Measurements from ENCODE around the gene CD27.

CD27 gene

DNA sequence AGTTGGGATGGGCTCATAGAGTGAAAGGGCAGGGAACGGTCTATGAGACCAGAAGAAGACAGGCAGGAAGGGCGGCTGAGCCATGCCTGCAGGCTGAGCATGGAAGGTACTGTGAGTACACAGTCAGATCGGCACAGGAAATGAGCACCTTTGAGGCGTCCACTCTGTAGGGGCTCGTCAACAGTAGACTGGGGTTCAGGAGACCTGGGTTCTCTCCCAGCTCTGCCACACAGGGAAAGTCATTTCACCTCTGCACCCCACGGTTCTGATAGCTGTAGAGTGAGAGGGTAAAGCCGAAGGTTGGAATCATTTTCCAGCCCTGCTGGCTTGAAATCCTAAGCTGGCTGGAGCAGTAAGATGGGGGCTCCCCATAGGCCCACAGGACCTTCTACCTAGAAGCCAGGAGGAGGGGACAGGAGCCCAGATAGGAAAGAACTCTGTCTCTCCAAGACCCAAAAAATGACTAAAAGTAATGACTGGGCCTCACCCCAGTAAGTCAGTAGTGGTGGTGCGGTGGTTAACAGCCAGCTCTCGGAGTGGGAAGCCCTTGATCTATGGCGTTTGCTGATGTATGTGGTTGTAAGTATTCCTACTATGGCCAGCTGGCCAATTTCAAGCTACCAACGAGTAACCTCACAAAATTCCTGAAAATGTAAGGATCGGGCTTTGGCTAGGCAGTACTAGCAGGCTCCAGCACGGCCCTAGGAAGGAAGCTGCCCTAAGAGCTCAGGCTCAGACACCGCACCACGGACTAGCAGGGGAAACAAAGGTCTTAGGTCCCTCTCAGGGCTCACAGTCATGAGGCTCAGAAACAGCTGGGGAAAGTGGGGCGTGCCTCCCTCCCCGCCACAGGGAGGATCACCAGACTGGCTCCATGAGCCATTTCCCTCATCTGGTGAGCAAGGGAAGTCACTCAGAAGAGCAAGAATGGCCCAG lies 10.3 kb upstream of the CD27 start:
- DNase-seq = no peak

DNA sequence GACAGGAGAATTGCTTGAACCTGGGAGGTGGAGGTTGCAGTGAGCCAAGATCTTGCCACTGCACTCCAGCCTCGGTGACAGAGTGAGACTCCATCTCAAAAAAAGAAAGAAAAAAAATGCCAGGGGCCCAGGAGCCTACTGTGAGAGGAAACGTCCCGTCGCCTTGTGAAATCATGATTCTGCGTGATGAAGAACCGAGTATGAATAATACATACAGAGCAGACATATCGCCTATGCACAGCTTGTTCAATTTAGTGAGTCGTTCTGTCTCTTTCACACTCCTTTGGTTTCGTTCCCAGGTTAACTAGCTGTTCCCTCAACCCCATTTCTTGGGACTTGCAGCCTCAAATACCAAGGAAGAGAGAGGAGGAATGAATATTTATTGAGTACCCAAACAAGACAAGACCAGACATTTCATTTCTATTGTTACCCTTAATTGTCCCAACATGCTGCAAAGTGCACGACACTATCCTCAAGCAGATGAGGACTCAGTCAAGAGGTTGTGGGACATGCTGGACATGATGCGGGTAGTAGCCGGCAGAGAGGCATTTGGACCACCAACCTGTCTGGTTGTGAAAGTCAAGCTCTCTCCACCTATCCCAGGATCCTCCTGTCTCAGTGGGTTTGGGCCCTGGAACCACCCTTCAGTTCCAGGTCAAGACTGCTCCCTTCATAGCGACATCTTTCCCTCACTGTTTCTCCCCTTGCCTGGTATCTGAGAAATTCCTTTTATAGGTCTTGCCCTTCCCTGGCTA lies 8.6 kb upstream of the CD27 start:
- DNase-seq = no peak

DNA sequence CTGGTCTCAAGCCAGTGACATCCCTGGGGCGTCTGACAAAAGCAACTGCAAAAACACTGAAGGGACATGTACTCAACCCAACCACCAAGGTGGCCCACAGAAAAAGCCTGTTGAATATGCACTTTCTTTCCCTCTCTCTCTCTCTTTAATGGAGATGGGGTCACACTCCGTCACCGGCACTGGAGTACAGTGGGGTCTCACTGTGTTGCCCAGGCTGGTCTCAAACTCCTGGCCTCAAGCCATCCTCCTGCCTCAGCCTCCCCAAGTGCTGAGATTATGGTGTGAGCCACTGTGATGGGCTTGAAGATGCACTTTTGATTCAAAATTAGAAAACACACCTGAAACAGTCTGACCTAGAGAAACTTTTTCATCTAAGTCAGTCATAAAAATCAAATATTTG lies 7.2 kb upstream of the CD27 start:
- no peak for DNase-seq

DNA sequence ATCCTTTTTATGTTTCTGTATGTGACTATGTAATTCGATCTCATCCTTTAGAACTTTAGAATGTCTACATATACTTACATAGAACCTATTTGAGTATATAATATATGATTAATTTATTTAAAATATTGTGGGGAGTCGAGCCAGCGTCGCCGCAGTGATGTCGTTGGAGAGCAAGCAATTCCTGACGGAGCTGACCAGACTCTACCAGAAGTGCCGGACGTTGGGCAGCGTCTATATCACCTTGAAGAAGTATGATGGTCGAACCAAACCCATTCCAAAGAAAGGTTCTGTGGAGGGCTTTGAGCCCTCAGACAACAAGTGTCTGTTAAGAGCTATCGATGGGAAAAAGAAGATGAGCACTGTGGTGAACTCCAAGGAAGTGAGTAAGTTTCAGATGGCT lies 6.4 kb upstream of the CD27 start:
- DNase-seq = no peak

DNA sequence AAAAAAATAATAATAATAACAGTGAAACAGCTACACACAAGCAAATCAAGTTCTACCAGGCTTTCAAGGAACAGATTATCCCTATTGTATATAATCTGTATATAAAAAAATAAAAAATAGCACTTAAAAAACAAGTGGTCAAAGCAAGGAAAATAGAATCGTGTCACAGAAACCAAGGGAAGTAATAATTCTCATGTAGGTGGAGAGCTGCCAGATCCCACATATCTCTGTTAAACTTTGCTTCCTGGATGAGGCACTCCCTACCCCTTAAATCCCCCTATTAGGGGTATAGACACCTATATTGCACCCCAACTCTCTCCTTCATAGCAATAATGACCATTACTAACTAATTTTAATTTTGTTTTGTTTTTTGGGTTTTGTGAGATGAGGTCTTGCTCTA lies 4.4 kb upstream of the CD27 start:
- DNase-seq = no peak

DNA sequence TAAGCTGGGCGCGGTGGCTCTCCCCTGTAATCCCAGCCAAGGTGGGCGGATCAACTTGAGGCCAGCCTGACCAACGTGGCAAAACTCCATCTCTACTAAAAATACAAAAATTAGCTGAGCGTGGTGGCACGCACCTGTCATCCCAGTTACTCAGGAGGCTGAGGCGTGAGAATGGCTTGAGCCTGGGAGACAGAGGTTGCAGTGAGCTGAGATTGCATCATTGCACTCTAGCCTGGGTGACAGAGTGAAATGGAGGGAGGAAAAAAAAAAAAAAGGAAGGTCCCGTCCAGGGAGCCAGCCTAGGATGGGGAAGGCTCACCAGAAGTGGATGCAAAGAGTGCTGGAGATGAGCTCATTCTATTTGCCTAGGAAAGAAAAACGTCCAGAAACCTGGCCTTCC lies 1.9 kb upstream of the CD27 start:
- DNase-seq = no peak

DNA sequence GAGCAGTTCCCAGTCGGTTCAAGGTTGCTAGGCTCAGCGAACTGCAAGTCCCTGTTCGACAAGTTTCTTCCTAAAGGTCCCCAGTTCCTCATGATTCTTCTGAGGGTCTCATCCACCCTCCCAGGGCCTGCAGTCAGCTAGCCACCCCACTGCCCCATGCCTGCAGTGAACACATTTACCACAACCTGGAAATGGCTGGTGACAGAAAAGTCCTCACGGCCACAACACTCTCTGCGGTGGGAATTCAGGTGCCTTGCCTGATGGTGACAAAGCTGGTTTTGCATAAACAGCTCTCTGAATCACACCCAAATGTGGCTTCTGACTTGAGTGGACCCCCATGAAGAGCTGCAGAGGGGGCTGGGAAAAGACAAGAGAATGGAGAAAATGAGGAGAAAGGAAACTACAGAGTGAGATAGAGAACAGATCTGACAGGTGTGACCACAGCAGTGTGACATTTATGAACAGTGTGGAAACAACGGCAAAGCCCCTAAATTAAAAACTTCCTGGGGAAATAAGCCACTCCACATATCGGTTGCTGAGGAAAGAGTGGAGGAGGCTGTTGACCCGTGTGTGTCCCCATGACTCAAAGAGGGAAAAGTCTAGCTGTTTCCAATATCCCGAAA lies 1.3 kb upstream of the CD27 start:
- DNase-seq = no peak

DNA sequence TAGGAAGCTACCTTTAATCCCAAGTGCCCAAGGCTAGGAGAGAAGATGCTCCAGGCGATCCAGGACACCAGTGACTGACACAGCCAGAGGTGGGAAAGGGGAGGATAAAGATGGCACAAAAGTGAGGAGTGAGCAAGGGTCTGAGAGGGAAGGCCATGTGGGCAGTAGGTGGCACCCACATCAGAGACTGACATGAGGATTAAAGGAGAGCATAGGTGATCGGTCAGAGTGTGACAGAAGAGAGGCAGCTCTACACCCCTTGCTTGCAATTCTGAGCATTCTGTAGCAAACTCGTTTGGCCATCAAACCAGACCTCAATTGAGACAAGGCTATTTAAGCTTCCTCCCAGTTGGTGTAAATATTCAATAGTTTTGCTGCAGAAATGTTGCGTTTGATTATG lies 724 bp upstream of the CD27 start:
- no peak for DNase-seq

DNA sequence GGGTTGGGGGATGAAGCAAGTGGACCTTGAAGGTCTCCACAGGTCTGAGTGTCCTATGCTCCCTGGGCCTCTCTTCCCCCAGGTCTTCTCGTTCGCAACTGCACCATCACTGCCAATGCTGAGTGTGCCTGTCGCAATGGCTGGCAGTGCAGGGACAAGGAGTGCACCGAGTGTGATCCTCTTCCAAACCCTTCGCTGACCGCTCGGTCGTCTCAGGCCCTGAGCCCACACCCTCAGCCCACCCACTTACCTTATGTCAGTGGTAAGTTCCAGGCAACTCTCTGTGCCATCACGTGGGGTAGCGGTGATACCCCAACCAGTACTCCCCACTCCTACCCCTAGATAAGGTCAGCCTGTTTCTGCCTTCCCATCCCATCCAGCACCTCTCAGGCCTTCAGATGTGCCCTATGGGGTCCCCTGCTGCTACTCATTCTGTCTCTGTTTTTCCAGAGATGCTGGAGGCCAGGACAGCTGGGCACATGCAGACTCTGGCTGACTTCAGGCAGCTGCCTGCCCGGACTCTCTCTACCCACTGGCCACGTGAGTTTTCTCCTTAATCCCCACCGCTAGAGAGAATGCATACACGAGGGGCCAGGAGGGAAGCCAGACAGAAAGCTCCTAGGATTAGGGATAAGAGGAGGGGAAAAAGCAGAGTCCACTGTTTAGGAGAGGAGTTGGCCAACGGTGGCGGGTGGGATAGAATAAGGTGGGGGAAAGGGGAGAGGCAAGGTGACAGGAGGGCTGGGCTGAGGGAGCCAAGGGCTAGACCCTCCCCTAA lies 5.5 kb downstream of the CD27 start:
- DNase-seq = peak; percentile 33

DNA sequence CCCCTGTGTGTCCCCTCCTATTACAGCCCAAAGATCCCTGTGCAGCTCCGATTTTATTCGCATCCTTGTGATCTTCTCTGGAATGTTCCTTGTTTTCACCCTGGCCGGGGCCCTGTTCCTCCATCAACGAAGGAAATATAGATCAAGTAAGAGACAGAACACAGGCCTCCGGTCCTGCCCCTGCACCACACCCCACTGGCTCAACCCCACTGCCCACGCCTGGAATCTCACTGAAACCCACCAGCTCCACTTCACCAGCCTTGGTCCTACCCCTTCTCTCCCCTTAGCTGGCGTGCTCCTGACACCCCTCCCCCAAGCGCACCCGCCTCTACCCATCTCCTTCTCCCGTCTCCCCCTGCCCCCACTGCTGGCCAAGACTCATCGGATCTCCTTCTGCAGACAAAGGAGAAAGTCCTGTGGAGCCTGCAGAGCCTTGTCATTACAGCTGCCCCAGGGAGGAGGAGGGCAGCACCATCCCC lies 6.2 kb downstream of the CD27 start:
- no peak for DNase-seq

DNA sequence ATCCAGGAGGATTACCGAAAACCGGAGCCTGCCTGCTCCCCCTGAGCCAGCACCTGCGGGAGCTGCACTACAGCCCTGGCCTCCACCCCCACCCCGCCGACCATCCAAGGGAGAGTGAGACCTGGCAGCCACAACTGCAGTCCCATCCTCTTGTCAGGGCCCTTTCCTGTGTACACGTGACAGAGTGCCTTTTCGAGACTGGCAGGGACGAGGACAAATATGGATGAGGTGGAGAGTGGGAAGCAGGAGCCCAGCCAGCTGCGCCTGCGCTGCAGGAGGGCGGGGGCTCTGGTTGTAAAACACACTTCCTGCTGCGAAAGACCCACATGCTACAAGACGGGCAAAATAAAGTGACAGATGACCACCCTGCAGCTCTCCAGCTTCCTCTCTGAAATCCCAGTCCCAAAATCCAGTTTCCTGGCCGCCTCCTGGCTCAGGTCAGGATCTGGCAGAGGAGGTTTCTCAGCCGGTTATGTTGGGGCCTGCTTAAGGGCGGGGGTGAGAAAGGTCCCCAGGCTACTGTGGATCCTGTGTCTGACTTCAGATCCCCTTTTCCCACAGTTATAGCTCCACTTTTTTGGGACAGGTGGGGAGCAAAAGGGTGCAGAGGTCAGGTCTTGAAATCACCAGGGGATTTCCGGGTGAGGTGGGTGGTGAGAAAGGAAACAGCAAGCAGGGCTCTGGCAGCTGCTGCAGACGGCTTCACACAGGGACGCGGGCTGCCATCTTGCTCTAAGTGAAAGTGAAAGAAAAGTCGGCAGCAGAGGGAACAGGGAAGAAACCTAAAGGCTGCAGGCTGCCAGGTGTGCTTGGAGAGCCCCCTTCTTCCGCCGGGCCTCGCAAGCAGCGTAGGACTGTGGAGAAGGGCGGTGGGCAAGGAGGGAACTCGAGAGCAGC lies 6.8 kb downstream of the CD27 start, which contains the start of gene TAPBPL:
TSS of gene TAPBPL (plus strand) at position 695 of the 897 bp plus-strand sequence. CDS start 207 bp downstream, outside the sequence.
- peak; percentile 90 for DNase-seq

DNA sequence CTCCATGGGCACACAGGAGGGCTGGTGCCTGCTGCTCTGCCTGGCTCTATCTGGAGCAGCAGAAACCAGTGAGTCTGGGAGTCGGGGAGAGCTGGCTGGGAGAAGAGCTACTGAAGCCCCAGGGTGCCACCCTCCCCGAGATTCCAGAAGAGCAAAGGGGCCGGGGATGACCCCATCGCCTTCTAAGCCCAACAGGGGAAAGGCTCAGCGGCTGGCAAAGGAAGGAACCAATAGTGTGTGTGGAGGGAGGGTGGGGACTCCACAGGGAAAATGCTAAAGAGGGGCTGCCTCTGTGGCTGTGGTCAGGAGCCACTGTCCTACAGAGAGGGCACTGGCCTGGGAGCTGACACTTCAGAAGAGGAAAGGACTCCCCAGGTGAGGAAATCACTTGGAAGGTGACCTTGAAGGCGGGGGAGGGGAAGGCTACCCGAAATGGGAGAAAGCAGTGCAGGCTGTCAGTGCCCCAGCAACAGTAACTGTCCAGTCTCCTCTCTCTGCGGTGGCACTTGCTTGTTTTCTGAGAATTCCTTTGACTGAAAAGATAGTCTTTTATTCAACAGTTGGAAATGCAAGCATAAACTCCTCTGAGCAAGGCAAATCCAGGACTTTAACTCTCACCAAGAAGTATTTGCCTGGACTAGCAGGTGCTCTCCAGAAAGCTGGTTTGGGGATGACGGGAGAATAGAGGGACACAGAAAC lies 7.6 kb downstream of the CD27 start:
- DNase-seq = peak; percentile 74

DNA sequence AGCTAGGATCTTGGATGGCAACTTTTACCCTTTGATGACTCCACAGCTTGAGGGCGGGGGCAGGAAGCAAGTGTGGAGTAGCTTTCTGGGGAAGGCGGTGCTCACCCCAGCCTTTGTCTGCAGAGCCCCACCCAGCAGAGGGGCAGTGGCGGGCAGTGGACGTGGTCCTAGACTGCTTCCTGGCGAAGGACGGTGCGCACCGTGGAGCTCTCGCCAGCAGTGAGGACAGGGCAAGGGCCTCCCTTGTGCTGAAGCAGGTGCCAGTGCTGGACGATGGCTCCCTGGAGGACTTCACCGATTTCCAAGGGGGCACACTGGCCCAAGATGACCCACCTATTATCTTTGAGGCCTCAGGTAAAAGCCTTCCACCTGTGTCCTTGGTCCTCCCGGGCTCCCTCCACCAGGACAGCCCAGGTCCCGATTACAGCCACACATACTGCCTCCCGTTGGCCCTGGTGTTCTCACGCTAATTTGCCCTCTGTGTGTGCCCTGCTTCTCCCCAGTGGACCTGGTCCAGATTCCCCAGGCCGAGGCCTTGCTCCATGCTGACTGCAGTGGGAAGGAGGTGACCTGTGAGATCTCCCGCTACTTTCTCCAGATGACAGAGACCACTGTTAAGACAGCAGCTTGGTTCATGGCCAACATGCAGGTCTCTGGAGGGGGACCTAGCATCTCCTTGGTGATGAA lies 8.3 kb downstream of the CD27 start:
- no peak for DNase-seq

DNA sequence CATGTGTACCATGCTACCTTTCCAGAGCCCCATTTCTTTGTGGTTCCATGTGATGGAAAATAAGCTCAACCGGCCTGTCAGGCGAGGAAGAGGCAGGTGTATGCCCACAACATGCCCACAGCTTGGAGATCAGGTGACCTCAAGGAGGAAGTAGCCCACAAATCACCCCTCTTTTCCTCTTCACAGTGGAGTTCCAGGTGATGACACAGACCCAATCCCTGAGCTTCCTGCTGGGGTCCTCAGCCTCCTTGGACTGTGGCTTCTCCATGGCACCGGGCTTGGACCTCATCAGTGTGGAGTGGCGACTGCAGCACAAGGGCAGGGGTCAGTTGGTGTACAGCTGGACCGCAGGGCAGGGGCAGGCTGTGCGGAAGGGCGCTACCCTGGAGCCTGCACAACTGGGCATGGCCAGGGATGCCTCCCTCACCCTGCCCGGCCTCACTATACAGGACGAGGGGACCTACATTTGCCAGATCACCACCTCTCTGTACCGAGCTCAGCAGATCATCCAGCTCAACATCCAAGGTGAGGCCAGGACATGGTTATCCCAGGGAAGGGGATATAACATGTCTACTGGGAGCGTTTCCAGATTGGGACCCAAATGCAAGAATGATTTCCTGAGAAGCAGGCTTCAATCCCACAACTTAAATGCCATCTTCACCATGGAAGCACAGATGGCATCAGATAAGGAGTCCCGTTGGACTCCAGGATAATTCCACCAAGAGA lies 12.6 kb downstream of the CD27 start:
- no peak for DNase-seq

DNA sequence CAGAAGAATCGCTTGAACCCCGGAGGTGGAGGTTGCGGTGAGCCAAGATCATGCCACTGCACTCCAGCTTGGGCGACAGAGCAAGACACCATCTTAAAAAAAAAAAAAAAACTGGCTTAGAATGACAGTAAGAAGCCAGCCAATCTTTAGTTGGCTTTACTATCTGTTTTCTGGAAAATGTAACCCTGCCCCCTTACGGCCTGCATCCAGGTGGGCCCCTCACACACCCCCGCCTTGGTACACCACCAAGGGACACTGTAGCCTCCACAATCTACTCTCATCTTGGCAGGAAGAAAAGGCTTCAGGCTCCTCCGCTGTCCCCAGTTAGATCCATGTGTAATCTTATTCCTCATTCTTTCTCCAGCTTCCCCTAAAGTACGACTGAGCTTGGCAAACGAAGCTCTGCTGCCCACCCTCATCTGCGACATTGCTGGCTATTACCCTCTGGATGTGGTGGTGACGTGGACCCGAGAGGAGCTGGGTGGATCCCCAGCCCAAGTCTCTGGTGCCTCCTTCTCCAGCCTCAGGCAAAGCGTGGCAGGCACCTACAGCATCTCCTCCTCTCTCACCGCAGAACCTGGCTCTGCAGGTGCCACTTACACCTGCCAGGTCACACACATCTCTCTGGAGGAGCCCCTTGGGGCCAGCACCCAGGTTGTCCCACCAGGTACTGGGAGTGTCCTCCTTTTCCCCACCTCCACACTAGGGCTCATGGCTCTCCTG lies 13.7 kb downstream of the CD27 start:
- no peak for DNase-seq

DNA sequence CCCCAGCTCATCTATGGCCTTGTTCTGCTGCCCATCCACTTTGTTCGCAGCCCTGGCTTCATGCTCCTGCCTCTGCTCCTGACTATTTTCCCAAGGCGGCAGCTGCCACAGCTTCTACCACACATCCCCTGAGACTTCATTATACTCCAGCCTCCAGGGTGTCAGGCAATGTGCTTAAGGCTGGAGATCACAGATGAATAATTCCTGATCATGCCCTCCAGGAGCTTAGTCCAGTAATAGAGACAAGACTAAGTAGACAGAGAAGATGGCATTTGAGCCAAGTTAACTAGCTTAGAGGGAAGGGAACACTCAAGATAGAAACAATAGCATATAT lies 14.2 kb downstream of the CD27 start:
- DNase-seq = no peak

DNA sequence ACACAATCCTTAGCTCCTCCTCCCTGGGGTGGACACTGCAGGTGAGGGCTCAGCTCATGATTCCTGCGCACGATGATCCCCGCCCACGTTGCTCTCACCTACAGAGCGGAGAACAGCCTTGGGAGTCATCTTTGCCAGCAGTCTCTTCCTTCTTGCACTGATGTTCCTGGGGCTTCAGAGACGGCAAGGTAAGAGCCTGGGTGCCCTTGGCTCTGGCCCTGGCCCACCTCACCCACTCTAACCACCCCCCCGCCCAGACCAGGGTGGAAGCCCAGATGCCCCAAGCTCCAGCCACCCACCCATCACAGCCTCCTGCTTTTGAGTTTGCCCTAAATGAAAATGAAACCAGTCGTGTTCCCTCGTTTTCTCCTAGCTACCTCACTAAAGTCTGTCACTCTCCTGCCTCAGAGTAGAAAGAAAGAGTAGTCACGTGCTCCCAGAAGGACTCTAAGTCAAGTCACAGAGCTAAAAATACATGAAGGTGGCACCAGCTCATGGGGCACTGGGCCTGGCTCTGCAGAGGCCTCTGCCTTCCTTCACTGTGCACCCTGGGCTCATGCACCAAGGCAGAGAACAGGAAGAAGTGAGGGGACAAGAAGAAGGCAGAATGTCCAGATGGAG lies 16.1 kb downstream of the CD27 start:
- DNase-seq = no peak

All from right kidney (tissue), 1 donor.